Measurements from ENCODE around the gene CTSH. TPM values are rescaled to one million over a fixed set of nuclear protein-coding genes. Genes with fewer than 3 reads are reported as not detected.

Gene CTSH
- total and polyA plus RNA-seq, 2 experiments from 2014 or later = 1.7 to 5.2 TPM

- Histone ChIP-seq H3K79me2 (ENCODE audit: insufficient read depth) (peaks cover 53% of the 10 kb centered on the region), H4K20me1 (ENCODE audit: insufficient read depth) (peaks cover 4% of the 10 kb centered on the region; the same call in 1 of the 2 replicates), H3K36me3 (ENCODE audit: low read depth) (peaks cover 50% of the 10 kb centered on the region; the same call in 1 of the 2 replicates), H3K9me2 (ENCODE audit: insufficient read depth) (no peaks in the 10 kb centered on the region), H3K27me3 (replicated peaks; ENCODE audit: insufficient read depth) (no peaks in the 10 kb centered on the region), H3K9ac (no peak overlapping the region), H3K9me3 (ENCODE audit: low read depth) (no peaks in the 10 kb centered on the region), H3F3A (ENCODE audit: insufficient read depth) (peaks cover 41% of the 10 kb centered on the region), H3K27ac (no peak overlapping the region), H2AFZ (no peak overlapping the region), H3K4me3 (no peak overlapping the region), H3K4me1 (ENCODE audit: insufficient read depth) (peaks cover 35% of the 10 kb centered on the region), H3K4me2 (ENCODE audit: unreplicated experiment) (no peak overlapping the region)
- DNase-seq = no peak
- in situ Hi-C loops (cut with MboI) = no loop called here
- TF ChIP-seq EZH2phosphoT487 (IDR thresholded peaks at IDR 0.05; ENCODE audit: insufficient read depth, low read depth) (no peak), EZH2 (IDR thresholded peaks at IDR 0.05; ENCODE audit: insufficient read depth, poor library complexity, severe bottlenecking) (no peak)
- WGBS, 2 experiments (ENCODE audit: low coverage in 1 of 2, low lambda C conversion rate in 2 of 2, missing lambda C conversion rate in 2 of 2) = 79 to 96% methylated on average over 2 to 4 of the region's 4 CpGs
Measured at GRCh38 chr15:78917888-78918287, 27.0 kb downstream of the CTSH start.

DNA sequence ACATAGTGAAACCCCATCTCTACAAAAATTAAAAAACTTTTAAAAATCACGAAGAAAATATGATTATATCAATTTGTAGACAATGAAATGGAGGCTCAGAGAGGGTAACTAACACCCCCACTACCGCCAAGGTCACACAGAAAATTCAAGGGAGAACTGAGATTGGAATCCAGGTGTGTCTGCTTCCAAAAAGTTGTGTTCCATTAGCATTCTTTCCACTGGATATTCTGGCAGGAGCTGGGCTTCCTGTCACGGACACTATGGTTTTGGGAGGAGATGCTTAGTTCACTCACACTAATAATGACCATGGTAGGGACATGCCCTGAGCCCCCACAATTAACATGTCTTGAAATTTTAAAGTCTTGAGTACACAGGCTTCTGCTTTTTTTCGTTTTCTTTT, 28.8 kb downstream of the CTSH start:
- Histone ChIP-seq H4K20me1 (ENCODE audit: insufficient read depth) (peaks cover 4% of the 10 kb centered on the region; the same call in 1 of the 2 replicates), H3K4me2 (ENCODE audit: unreplicated experiment) (no peak overlapping the region), H3K9me2 (ENCODE audit: insufficient read depth) (no peaks in the 10 kb centered on the region), H2AFZ (no peak overlapping the region), H3K27ac (peak overlapping the region; percentile 67), H3K4me3 (no peak overlapping the region), H3F3A (ENCODE audit: insufficient read depth) (peaks cover 55% of the 10 kb centered on the region), H3K36me3 (ENCODE audit: low read depth) (peaks cover 50% of the 10 kb centered on the region), H3K27me3 (replicated peaks; ENCODE audit: insufficient read depth) (no peaks in the 10 kb centered on the region), H3K79me2 (ENCODE audit: insufficient read depth) (peaks cover 71% of the 10 kb centered on the region), H3K9me3 (ENCODE audit: low read depth) (no peaks in the 10 kb centered on the region), H3K4me1 (ENCODE audit: insufficient read depth) (peaks cover 35% of the 10 kb centered on the region), H3K9ac (no peak overlapping the region)
- in situ Hi-C loops (cut with MboI) = no loop called here
- TF ChIP-seq EZH2phosphoT487 (IDR thresholded peaks at IDR 0.05; ENCODE audit: insufficient read depth, low read depth) (no peak), EZH2 (IDR thresholded peaks at IDR 0.05; ENCODE audit: insufficient read depth, poor library complexity, severe bottlenecking) (no peak)
- DNase-seq = no peak
- 83% methylated on average over 4 of the region's 4 CpGs for WGBS, 2 experiments (ENCODE audit: low coverage in 1 of 2, low lambda C conversion rate in 2 of 2, missing lambda C conversion rate in 2 of 2)

- H3F3A ChIP-seq (ENCODE audit: insufficient read depth) = peaks cover 55% of the 10 kb centered on the region
- WGBS, 2 experiments (ENCODE audit: low coverage in 1 of 2, low lambda C conversion rate in 2 of 2, missing lambda C conversion rate in 2 of 2) = 52 to 54% methylated on average over 12 of the region's 12 CpGs
- in situ Hi-C loops (cut with MboI) = no loop called here
- peak overlapping the region; percentile 8; the same call in 1 of the 2 replicates for H3K9ac ChIP-seq
- H3K79me2 ChIP-seq (ENCODE audit: insufficient read depth) = peaks cover 77% of the 10 kb centered on the region
- H3K9me2 ChIP-seq (ENCODE audit: insufficient read depth) = no peaks in the 10 kb centered on the region
- peak; percentile 52 for DNase-seq
- H3K9me3 ChIP-seq (ENCODE audit: low read depth) = no peaks in the 10 kb centered on the region
- no peaks in the 10 kb centered on the region for H3K27me3 ChIP-seq (replicated peaks; ENCODE audit: insufficient read depth)
- H2AFZ ChIP-seq = no peak overlapping the region
- H3K4me3 ChIP-seq = no peak overlapping the region
- peaks cover 48% of the 10 kb centered on the region for H3K36me3 ChIP-seq (ENCODE audit: low read depth)
- TF ChIP-seq EZH2 (IDR thresholded peaks at IDR 0.05; ENCODE audit: insufficient read depth, poor library complexity, severe bottlenecking) (no peak), EZH2phosphoT487 (IDR thresholded peaks at IDR 0.05; ENCODE audit: insufficient read depth, low read depth) (no peak)
- no peak overlapping the region for H3K4me2 ChIP-seq (ENCODE audit: unreplicated experiment)
- H3K4me1 ChIP-seq (ENCODE audit: insufficient read depth) = peaks cover 35% of the 10 kb centered on the region
- H4K20me1 ChIP-seq (ENCODE audit: insufficient read depth) = peaks cover 4% of the 10 kb centered on the region; the same call in 1 of the 2 replicates
- H3K27ac ChIP-seq = peak overlapping the region; percentile 67
Measured at GRCh38 chr15:78915341-78916087, 29.3 kb downstream of the CTSH start.

GRCh38 chr15:78914027-78914764, 30.6 kb downstream of the CTSH start:
- TF ChIP-seq EZH2phosphoT487 (IDR thresholded peaks at IDR 0.05; ENCODE audit: insufficient read depth, low read depth) (no peak), EZH2 (IDR thresholded peaks at IDR 0.05; ENCODE audit: insufficient read depth, poor library complexity, severe bottlenecking) (no peak)
- Histone ChIP-seq H3K4me2 (ENCODE audit: unreplicated experiment) (no peak overlapping the region), H3K27ac (peak overlapping the region; percentile 67), H3K4me3 (no peak overlapping the region), H2AFZ (no peak overlapping the region), H4K20me1 (ENCODE audit: insufficient read depth) (peaks cover 4% of the 10 kb centered on the region; the same call in 1 of the 2 replicates), H3K4me1 (ENCODE audit: insufficient read depth) (peaks cover 35% of the 10 kb centered on the region), H3K9me2 (ENCODE audit: insufficient read depth) (no peaks in the 10 kb centered on the region), H3K9ac (no peak overlapping the region), H3F3A (ENCODE audit: insufficient read depth) (peaks cover 59% of the 10 kb centered on the region), H3K36me3 (ENCODE audit: low read depth) (peaks cover 49% of the 10 kb centered on the region), H3K79me2 (ENCODE audit: insufficient read depth) (peaks cover 78% of the 10 kb centered on the region), H3K9me3 (ENCODE audit: low read depth) (no peaks in the 10 kb centered on the region), H3K27me3 (replicated peaks; ENCODE audit: insufficient read depth) (no peaks in the 10 kb centered on the region)
- 44 to 45% methylated on average over 13 of the region's 13 CpGs for WGBS, 2 experiments (ENCODE audit: low coverage in 1 of 2, low lambda C conversion rate in 2 of 2, missing lambda C conversion rate in 2 of 2)
- DNase-seq = peak; percentile 66
- in situ Hi-C loops (cut with MboI) = loop anchor here (5.0 kb wide), 1 partner anchor 273 kb away; no protein-coding TSS in a partner anchor

All from GM23248 (cell line).